ENCODE measurements around the gene OLFML1.

The OLFML1 gene

DNA sequence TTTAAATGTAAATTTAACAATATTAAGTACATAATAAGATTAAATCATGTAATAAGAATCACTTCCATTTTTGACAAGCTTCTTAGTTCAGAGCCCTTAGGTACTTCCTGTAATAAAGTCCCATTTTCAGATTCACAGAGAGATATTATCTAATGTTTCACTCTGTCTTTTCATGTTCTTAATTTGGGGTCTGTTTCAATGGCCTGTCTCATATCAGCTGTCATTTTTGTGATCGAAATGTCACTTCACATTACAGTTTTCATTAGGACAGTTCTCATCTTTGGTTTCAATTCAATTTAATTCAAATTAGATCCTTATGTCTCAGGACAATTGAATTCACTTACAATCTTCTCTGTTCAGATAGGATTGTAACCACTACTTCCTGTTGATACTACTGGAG is 22.6 kb upstream of the OLFML1 start:
- Histone ChIP-seq H3K27ac (no peak overlapping the region), H3K27me3 (ENCODE audit: insufficient read depth, low read depth, severe bottlenecking) (peaks cover 35% of the 10 kb centered on the region), H3K9me3 (ENCODE audit: severe bottlenecking) (no peaks in the 10 kb centered on the region), H3K36me3 (no peaks in the 10 kb centered on the region), H3K4me3 (ENCODE audit: low read depth, low read length) (no peak overlapping the region)
- TF ChIP-seq, protein P1, sequence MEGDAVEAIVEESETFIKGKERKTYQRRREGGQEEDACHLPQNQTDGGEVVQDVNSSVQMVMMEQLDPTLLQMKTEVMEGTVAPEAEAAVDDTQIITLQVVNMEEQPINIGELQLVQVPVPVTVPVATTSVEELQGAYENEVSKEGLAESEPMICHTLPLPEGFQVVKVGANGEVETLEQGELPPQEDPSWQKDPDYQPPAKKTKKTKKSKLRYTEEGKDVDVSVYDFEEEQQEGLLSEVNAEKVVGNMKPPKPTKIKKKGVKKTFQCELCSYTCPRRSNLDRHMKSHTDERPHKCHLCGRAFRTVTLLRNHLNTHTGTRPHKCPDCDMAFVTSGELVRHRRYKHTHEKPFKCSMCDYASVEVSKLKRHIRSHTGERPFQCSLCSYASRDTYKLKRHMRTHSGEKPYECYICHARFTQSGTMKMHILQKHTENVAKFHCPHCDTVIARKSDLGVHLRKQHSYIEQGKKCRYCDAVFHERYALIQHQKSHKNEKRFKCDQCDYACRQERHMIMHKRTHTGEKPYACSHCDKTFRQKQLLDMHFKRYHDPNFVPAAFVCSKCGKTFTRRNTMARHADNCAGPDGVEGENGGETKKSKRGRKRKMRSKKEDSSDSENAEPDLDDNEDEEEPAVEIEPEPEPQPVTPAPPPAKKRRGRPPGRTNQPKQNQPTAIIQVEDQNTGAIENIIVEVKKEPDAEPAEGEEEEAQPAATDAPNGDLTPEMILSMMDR (IDR thresholded peaks at IDR 0.05; ENCODE audit: low read depth, low read length) = no peak
- DNase-seq = no peak

DNA sequence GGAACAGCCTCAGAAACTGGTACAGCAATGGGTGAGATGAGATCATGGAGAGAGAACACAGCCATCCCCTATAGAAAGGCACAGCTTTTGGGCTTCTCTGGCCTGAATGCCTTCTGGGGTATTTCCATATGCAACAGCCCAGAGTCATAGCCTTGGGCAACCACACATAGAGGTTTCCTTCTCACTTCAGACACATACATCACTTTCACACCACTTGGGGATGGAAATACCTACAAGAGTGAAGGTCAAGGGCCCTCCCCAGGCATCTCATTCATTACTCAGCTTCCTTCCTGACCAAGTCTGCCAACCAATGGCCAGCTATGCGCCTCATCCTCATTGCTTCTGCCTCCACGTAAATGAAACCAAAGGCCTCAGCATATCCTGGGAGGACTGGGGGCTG is 17.7 kb upstream of the OLFML1 start:
- DNase-seq = no peak
- no peak overlapping the region for H3K27ac ChIP-seq
- TF ChIP-seq, protein P1 (IDR thresholded peaks at IDR 0.05; ENCODE audit: low read depth, low read length) = no peak
- H3K27me3 ChIP-seq (ENCODE audit: insufficient read depth, low read depth, severe bottlenecking) = peaks cover 46% of the 10 kb centered on the region
- H3K4me3 ChIP-seq (ENCODE audit: low read depth, low read length) = no peak overlapping the region
- H3K9me3 ChIP-seq (ENCODE audit: severe bottlenecking) = no peaks in the 10 kb centered on the region
- H3K36me3 ChIP-seq = no peaks in the 10 kb centered on the region

DNA sequence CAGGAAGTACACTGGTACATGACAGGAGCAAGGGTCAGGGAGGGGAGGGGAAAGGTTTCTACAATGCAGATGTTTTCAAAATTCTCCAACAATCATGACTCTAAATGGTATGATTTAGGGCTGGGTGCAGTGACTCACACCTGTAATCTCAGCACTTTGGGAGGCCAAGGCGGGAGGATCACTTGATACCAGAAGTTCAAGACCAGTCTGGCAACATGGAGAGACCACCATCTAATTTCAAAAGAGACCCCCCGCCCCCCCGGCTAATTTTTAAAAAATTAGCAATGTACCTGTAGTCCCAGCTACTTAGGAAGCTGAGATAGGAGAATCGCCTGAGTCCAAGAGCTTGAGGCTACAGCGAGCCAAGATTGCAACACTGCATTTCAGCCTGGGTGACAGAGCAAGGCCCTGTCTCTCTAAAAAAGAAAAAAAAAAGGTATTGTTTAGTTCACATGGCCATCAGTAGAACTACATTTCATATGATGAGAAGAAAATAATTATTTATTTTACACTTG is 15.9 kb upstream of the OLFML1 start:
- Histone ChIP-seq H3K9me3 (ENCODE audit: severe bottlenecking) (no peaks in the 10 kb centered on the region), H3K27me3 (ENCODE audit: insufficient read depth, low read depth, severe bottlenecking) (peaks cover 41% of the 10 kb centered on the region), H3K4me3 (ENCODE audit: low read depth, low read length) (no peak overlapping the region), H3K36me3 (no peaks in the 10 kb centered on the region), H3K27ac (no peak overlapping the region)
- TF ChIP-seq, protein P1 (IDR thresholded peaks at IDR 0.05; ENCODE audit: low read depth, low read length) = no peak
- DNase-seq = no peak

DNA sequence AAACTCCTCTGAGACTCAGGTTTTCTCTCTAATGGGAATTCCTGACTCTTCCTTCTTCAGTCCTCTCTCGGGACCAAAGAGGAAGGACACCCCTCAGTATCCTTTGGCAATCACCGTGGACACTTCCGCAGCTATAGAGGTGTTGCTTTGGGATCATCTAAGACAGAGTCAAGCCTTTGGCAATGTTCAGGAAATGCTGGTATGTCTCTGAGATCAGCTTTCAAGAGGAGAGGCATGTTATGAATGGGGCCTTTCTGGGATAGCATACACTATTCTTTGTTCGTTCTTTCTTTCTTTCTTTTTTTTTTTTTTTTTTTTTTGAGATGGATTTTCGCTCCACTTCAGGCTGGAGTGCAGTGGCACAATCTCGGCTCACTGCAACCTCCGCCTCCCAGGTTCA is 14.2 kb upstream of the OLFML1 start:
- no peak overlapping the region for H3K4me3 ChIP-seq (ENCODE audit: low read depth, low read length)
- TF ChIP-seq, protein P1 (IDR thresholded peaks at IDR 0.05; ENCODE audit: low read depth, low read length) = no peak

DNA sequence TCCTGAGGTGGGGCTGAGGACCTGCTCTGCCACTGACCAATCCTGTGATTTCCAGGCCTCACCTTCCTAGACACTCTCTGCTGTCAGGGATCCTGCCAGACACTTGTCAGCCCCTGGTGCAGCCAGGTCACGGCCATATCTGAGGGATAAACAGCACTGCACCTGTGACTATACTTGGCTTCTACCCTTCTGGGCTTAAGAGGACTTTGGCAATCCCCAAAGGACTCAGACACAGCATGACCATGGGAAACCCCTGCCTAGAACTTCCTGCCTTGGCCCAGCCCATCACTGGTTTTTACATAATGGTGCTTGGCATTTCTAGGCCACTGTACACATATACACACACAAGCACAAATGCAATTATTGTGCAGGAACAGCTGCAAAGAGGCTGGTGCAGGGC is 11.6 kb upstream of the OLFML1 start:
- Histone ChIP-seq H3K27me3 (ENCODE audit: insufficient read depth, low read depth, severe bottlenecking) (peaks cover 42% of the 10 kb centered on the region), H3K27ac (no peak overlapping the region), H3K4me3 (ENCODE audit: low read depth, low read length) (no peak overlapping the region), H3K9me3 (ENCODE audit: severe bottlenecking) (no peaks in the 10 kb centered on the region), H3K36me3 (no peaks in the 10 kb centered on the region)
- DNase-seq = no peak
- TF ChIP-seq, protein P1 (IDR thresholded peaks at IDR 0.05; ENCODE audit: low read depth, low read length) = no peak

More for the DNA sequence above, 14.2 kb upstream of the OLFML1 start:
- Histone ChIP-seq H3K36me3 (no peaks in the 10 kb centered on the region), H3K9me3 (ENCODE audit: severe bottlenecking) (no peaks in the 10 kb centered on the region), H3K27ac (no peak overlapping the region), H3K27me3 (ENCODE audit: insufficient read depth, low read depth, severe bottlenecking) (peaks cover 34% of the 10 kb centered on the region)
- DNase-seq = no peak

DNA sequence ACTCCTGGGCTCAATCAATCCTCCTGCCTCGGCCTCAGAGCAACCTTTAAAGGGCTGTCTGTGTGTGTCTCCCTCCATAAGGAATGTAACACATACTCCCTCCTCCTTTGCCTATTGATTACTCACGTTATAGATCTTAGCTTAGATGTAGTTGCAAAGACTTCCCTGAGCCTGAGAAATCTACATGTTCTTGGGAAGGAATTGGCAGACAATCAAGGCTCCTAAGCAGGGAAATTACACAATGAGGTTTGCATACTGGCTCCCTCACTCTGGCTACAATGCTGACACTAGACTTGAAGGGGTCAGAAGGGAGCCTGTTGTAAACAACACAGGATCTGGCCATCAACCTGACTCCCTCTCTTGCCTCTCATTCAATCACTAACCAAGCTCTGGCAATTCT is 5.2 kb upstream of the OLFML1 start:
- TF ChIP-seq, protein P1 (IDR thresholded peaks at IDR 0.05; ENCODE audit: low read depth, low read length) = no peak
- Histone ChIP-seq H3K27me3 (ENCODE audit: insufficient read depth, low read depth, severe bottlenecking) (peaks cover 73% of the 10 kb centered on the region), H3K9me3 (ENCODE audit: severe bottlenecking) (no peaks in the 10 kb centered on the region), H3K36me3 (no peaks in the 10 kb centered on the region), H3K27ac (no peak overlapping the region), H3K4me3 (ENCODE audit: low read depth, low read length) (no peak overlapping the region)
- no peak for DNase-seq

Measured in WERI-Rb-1 (cell line).